GM06990 (cell line): ENCODE results near the gene HS6ST3.

Experiments
- DNase-seq: peaks from one replicate; pipeline ENCODE4 v3.0.0-alpha.2; 2011; ENCODE audit not compliant: insufficient read length; ENCODE audit errors: extremely low read depth
- H3K27me3 ChIP-seq: replicated peaks from 2 replicates; pipeline ENCODE4 v1.6.0; 2011; ENCODE audit warnings: low read length; ENCODE audit not compliant: control insufficient read depth, insufficient read depth
- H3K36me3 ChIP-seq: 2 replicates; pipeline ENCODE4 v1.5.1; 2011; ENCODE audit warnings: low read length; ENCODE audit not compliant: control insufficient read depth, insufficient read depth
- H3K4me3 ChIP-seq: replicated peaks from 2 replicates; pipeline ENCODE4 v1.5.1; 2011; ENCODE audit warnings: low read depth, mild to moderate bottlenecking, control low read depth, low read length
- CTCF ChIP-seq: IDR thresholded peaks from 2 replicates; pipeline ENCODE4 v1.5.1; 2011; ENCODE audit warnings: low read length, control low read depth, mild to moderate bottlenecking, inconsistent platforms; ENCODE audit not compliant: insufficient read depth, poor library complexity, severe bottlenecking

The HS6ST3 gene

GRCh38 chr13:96243376-96243775 lies 153.5 kb downstream of the HS6ST3 start:
- H3K27me3 ChIP-seq: no peaks in the 10 kb centered on the region

GRCh38 chr13:96248103-96248502 lies 158.2 kb downstream of the HS6ST3 start:
- TF ChIP-seq CTCF: no peak
- H3K36me3 ChIP-seq: no peaks in the 10 kb centered on the region
- DNase-seq: no peak
- H3K4me3 ChIP-seq: no peak overlapping the region
- no peaks in the 10 kb centered on the region for H3K27me3 ChIP-seq

More at GRCh38 chr13:96243376-96243775, 153.5 kb downstream of the HS6ST3 start:
- H3K36me3 ChIP-seq: no peaks in the 10 kb centered on the region
- no peak overlapping the region for H3K4me3 ChIP-seq
- no peak for DNase-seq
- TF ChIP-seq CTCF: no peak

- no peak for TF ChIP-seq CTCF
- Histone ChIP-seq H3K4me3 (no peak overlapping the region), H3K27me3 (no peaks in the 10 kb centered on the region), H3K36me3 (no peaks in the 10 kb centered on the region)
- DNase-seq: no peak
Observed at GRCh38 chr13:96248996-96249395, 159.1 kb downstream of the HS6ST3 start.

GRCh38 chr13:96252903-96253302 lies 163.0 kb downstream of the HS6ST3 start:
- DNase-seq: no peak
- no peak for TF ChIP-seq CTCF

GRCh38 chr13:96273196-96273595 lies 183.3 kb downstream of the HS6ST3 start:
- no peak for DNase-seq
- no peak for TF ChIP-seq CTCF
- H3K27me3 ChIP-seq: no peaks in the 10 kb centered on the region
- no peak overlapping the region for H3K4me3 ChIP-seq
- H3K36me3 ChIP-seq: no peaks in the 10 kb centered on the region

More at GRCh38 chr13:96252903-96253302, 163.0 kb downstream of the HS6ST3 start:
- H3K36me3 ChIP-seq: no peaks in the 10 kb centered on the region
- no peaks in the 10 kb centered on the region for H3K27me3 ChIP-seq
- no peak overlapping the region for H3K4me3 ChIP-seq

- Histone ChIP-seq H3K36me3 (no peaks in the 10 kb centered on the region), H3K4me3 (no peak overlapping the region), H3K27me3 (no peaks in the 10 kb centered on the region)
- TF ChIP-seq CTCF: no peak
- no peak for DNase-seq
Observed at GRCh38 chr13:96274046-96274445, 184.1 kb downstream of the HS6ST3 start.
